IMR-90 (cell line): ENCODE results near the gene CYP24A1. TPM values are rescaled to one million over a fixed set of nuclear protein-coding genes. Genes with fewer than 3 reads are reported as not detected.

ENCODE experiments used
- ATAC-seq: fragments of 200-7000 bp; cut with Tn5 transposase; 2 replicates; pipeline ENCODE4 v1.9.1; 2020; ENCODE audit warnings: low read depth, mild to moderate bottlenecking, moderate library complexity
- BruUV-seq: library from RNA; stranded (reverse); fragments of 400-500 nt; replicated peaks from 2 replicates; lab custom pipeline; 2021; lab: Mats Ljungman, UMichigan
- CTCF ChIA-PET: fragments of 300-600 bp; formaldehyde crosslinking; extraction: SDS; loops from one replicate; lab custom pipeline; 2021; ENCODE audit warnings: antibody characterized with exemption; lab: Yijun Ruan, JAX
- POLR2A ChIA-PET: fragments of 300-600 bp; sonication (Branson Sonifier 250); formaldehyde crosslinking; loops from one replicate; lab custom pipeline; 2022; ENCODE audit warnings: antibody characterized with exemption; ENCODE audit not compliant: unreplicated experiment; lab: Charles Lee
- DNase-seq: peaks from one replicate; pipeline ENCODE4 v3.0.0; 2013
- H2AFZ ChIP-seq: replicated peaks from 2 replicates; pipeline ENCODE3; 2013; ENCODE audit warnings: low read length, mild to moderate bottlenecking; ENCODE audit not compliant: poor library complexity
- H2AK5ac ChIP-seq: 2 replicates; pipeline ENCODE4 v1.6.1; 2013; ENCODE audit warnings: low read depth, low read length, inconsistent platforms
- H2AK9ac ChIP-seq: replicated peaks from 2 replicates; pipeline ENCODE3; 2013; ENCODE audit warnings: mild to moderate bottlenecking, low read depth, low read length, moderate library complexity; ENCODE audit not compliant: poor library complexity
- H2BK120ac ChIP-seq: 2 replicates; pipeline ENCODE4 v1.6.1; 2013; ENCODE audit warnings: low read depth, low read length, inconsistent platforms
- H2BK15ac ChIP-seq: 3 replicates; pipeline ENCODE4 v1.6.1; 2013; ENCODE audit warnings: low read depth, low read length, inconsistent platforms
- H2BK20ac ChIP-seq: 2 replicates; pipeline ENCODE4 v1.6.1; 2013; ENCODE audit warnings: low read depth, mild to moderate bottlenecking, inconsistent platforms, low read length, moderate library complexity
- H2BK5ac ChIP-seq: 2 replicates; pipeline ENCODE4 v1.6.1; 2013; ENCODE audit warnings: mild to moderate bottlenecking, low read depth, low read length, inconsistent platforms; ENCODE audit not compliant: poor library complexity, severe bottlenecking
- H3K14ac ChIP-seq: replicated peaks from 2 replicates; pipeline ENCODE4 v1.6.1; 2013; ENCODE audit warnings: low read depth, low read length, inconsistent platforms
- H3K18ac ChIP-seq: 2 replicates; pipeline ENCODE4 v1.6.1; 2013; ENCODE audit warnings: low read depth, low read length, control low read depth
- H3K23ac ChIP-seq: 2 replicates; pipeline ENCODE4 v1.6.1; 2013; ENCODE audit warnings: low read depth, low read length, inconsistent platforms
- H3K27ac ChIP-seq: 2 replicates; pipeline ENCODE4 v1.5.1; 2013; ENCODE audit warnings: mild to moderate bottlenecking, control low read depth, low read length; ENCODE audit not compliant: insufficient read depth
- H3K27me3 ChIP-seq: 2 replicates; pipeline ENCODE4 v1.6.1; 2013; ENCODE audit warnings: low read length; ENCODE audit not compliant: control insufficient read depth, insufficient read depth
- H3K36me3 ChIP-seq: 2 replicates; pipeline ENCODE4 v1.6.1; 2013; ENCODE audit warnings: low read length, mixed read lengths; ENCODE audit not compliant: control insufficient read depth, insufficient read depth
- H3K4ac ChIP-seq: 2 replicates; pipeline ENCODE4 v1.6.1; 2013; ENCODE audit warnings: low read depth, low read length, inconsistent platforms
- H3K4me1 ChIP-seq: 2 replicates; pipeline ENCODE4 v1.6.1; 2013; ENCODE audit warnings: low read length, mixed read lengths; ENCODE audit not compliant: control insufficient read depth, insufficient read depth
- H3K4me2 ChIP-seq: 2 replicates; pipeline ENCODE4 v1.6.1; 2013; ENCODE audit warnings: low read depth, mild to moderate bottlenecking, control low read depth, low read length, moderate library complexity
- H3K4me3 ChIP-seq: 2 replicates; pipeline ENCODE4 v1.5.1; 2013; ENCODE audit warnings: low read depth, mild to moderate bottlenecking, control low read depth, low read length, moderate library complexity; ENCODE audit not compliant: insufficient read depth
- H3K56ac ChIP-seq: 2 replicates; pipeline ENCODE4 v1.6.1; 2013; ENCODE audit warnings: low read length, inconsistent platforms; ENCODE audit not compliant: insufficient read depth; ENCODE audit errors: extremely low read depth
- H3K79me1 ChIP-seq, 2 experiments: 2 replicates each; pipeline ENCODE4 v1.6.1; 2013; ENCODE audit warnings: low read length in 2 of 2, inconsistent platforms in 1 of 2, low read depth in 1 of 2
- H3K9ac ChIP-seq: 2 replicates; pipeline ENCODE4 v1.6.1; 2013; ENCODE audit warnings: low read depth, low read length, control low read depth
- H3K9me1 ChIP-seq: 2 replicates; pipeline ENCODE4 v1.6.1; 2013; ENCODE audit warnings: low read length, inconsistent platforms; ENCODE audit not compliant: insufficient read depth
- H3K9me3 ChIP-seq: 2 replicates; pipeline ENCODE4 v1.6.1; 2013; ENCODE audit warnings: low read length; ENCODE audit not compliant: control insufficient read depth, insufficient read depth
- H4K20me1 ChIP-seq: 2 replicates; pipeline ENCODE4 v1.6.1; 2013; ENCODE audit warnings: low read length, inconsistent platforms; ENCODE audit not compliant: insufficient read depth
- H4K5ac ChIP-seq: 2 replicates; pipeline ENCODE4 v1.6.1; 2013; ENCODE audit warnings: mild to moderate bottlenecking, low read depth, low read length, control low read depth
- H4K8ac ChIP-seq, 2 experiments: 2 replicates each; pipeline ENCODE4 v1.6.1; 2013; ENCODE audit warnings: low read depth in 2 of 2, low read length in 2 of 2, control low read depth in 1 of 2, inconsistent platforms in 1 of 2
- H4K91ac ChIP-seq: 2 replicates; pipeline ENCODE4 v1.6.1; 2013; ENCODE audit warnings: low read depth, low read length, inconsistent platforms; ENCODE audit not compliant: insufficient read depth
- BHLHE40 ChIP-seq: fragments of 150-350 bp; IDR thresholded peaks from 2 replicates; pipeline ENCODE4 v1.6.1; 2016; ENCODE audit warnings: mild to moderate bottlenecking, low read depth, low read length
- CEBPB ChIP-seq: IDR thresholded peaks from 2 replicates; pipeline ENCODE4 v1.6.1; 2012; ENCODE audit warnings: low read depth, low read length, improper control_type of control experiment
- CHD1 ChIP-seq: IDR thresholded peaks from 2 replicates; pipeline ENCODE4 v1.6.1; 2012; ENCODE audit warnings: low read depth, low read length, improper control_type of control experiment
- CTCF ChIP-seq: conservative IDR thresholded peaks from 2 replicates; pipeline ENCODE4 v1.5.1; 2012; ENCODE audit warnings: mild to moderate bottlenecking, low read depth, low read length, improper control_type of control experiment
- ELK1 ChIP-seq: fragments of 150-350 bp; IDR thresholded peaks from 2 replicates; pipeline ENCODE4 v1.6.1; 2016; ENCODE audit warnings: low read depth, mild to moderate bottlenecking, low read length, moderate library complexity, borderline replicate concordance
- FOS ChIP-seq: fragments of 150-350 bp; IDR thresholded peaks from 2 replicates; pipeline ENCODE4 v1.6.1; 2016; ENCODE audit warnings: low read depth, low read length
- MAFK ChIP-seq: IDR thresholded peaks from 2 replicates; pipeline ENCODE4 v1.6.1; 2012; ENCODE audit warnings: low read depth, low read length, improper control_type of control experiment
- MAZ ChIP-seq: IDR thresholded peaks from 2 replicates; pipeline ENCODE4 v1.6.1; 2012; ENCODE audit warnings: low read depth, mild to moderate bottlenecking, low read length, improper control_type of control experiment, moderate library complexity, borderline replicate concordance
- MXI1 ChIP-seq: IDR thresholded peaks from 2 replicates; pipeline ENCODE4 v1.6.1; 2012; ENCODE audit warnings: low read depth, mild to moderate bottlenecking, low read length, moderate library complexity, borderline replicate concordance
- NFE2L2 ChIP-seq: fragments of 150-350 bp; IDR thresholded peaks from 2 replicates; pipeline ENCODE4 v1.6.1; 2016; ENCODE audit warnings: low read depth, mild to moderate bottlenecking, low read length
- POLR2A ChIP-seq: IDR thresholded peaks from 2 replicates; pipeline ENCODE4 v1.6.1; 2012; ENCODE audit warnings: mild to moderate bottlenecking, low read depth, low read length
- RAD21 ChIP-seq: IDR thresholded peaks from 2 replicates; pipeline ENCODE4 v1.6.1; 2012; ENCODE audit warnings: low read length, improper control_type of control experiment
- RCOR1 ChIP-seq: IDR thresholded peaks from 2 replicates; pipeline ENCODE4 v1.6.1; 2012; ENCODE audit warnings: mild to moderate bottlenecking, low read length, improper control_type of control experiment; ENCODE audit not compliant: insufficient replicate concordance
- RFX5 ChIP-seq: IDR thresholded peaks from 2 replicates; pipeline ENCODE4 v1.8.0; 2012; ENCODE audit warnings: low read depth, mild to moderate bottlenecking, low read length, moderate library complexity
- SMC3 ChIP-seq: fragments of 150-350 bp; IDR thresholded peaks from 2 replicates; pipeline ENCODE4 v1.6.1; 2016; ENCODE audit warnings: low read depth, mild to moderate bottlenecking, antibody characterized with exemption, low read length, moderate library complexity
- WGBS, 2 experiments: methylation state at CpG; one replicate each; pipeline versions ENCODE4 v1.1.5 to v1.1.7; 2013; ENCODE audit warnings: missing lambda C conversion rate in 2 of 2; ENCODE audit not compliant: insufficient read length in 1 of 2; ENCODE audit errors: extremely low coverage in 2 of 2; 5-methylcytosine and 5-hydroxymethylcytosine counted together
- dilution Hi-C: fragments of 300-500 bp; cut with HindIII; formaldehyde crosslinking; loops from one replicate; pipeline ENCODE4 v1.14.3; 2018; ENCODE audit warnings: low sequenced_read_pairs; ENCODE audit not compliant: unreplicated experiment
- in situ Hi-C: fragments of 300-500 bp; cut with MboI; formaldehyde crosslinking; loops from 3 replicates; pipeline ENCODE4 v1.14.3; 2019; ENCODE audit warnings: low sequenced_read_pairs, inconsistent platforms, mixed read lengths
- intact Hi-C: fragments of 100-400 bp; cut with micrococcal nuclease; formaldehyde crosslinking; loops from 2 replicates; pipeline ENCODE4 v1.10.0; 2022
- polyA plus RNA-seq, 3 experiments: library from polyadenylated mRNA; depleted of rRNA; stranded (reverse); fragments of >200 nt; gene quantifications; 2 replicates each; pipeline ENCODE4 v1.2.3, GENCODE V29; 2012; ENCODE audit warnings: low replicate concordance in 1 of 3
- total RNA-seq: library from RNA; depleted of rRNA; stranded (reverse); fragments of >200 nt; gene quantifications from 2 replicates; pipeline ENCODE4 v1.2.3, GENCODE V29; 2012
- TF ChIP-seq, protein P1 (sequence below): fragments of 150-350 bp; IDR thresholded peaks from 2 replicates; pipeline ENCODE4 v1.6.1; 2017; ENCODE audit warnings: mild to moderate bottlenecking, antibody characterized with exemption, low read length, low read depth

Gene CYP24A1
- total and polyA plus RNA-seq, 2 of the 4 experiments (the other 2 are of a cell fraction): not detected

- H3K79me1 ChIP-seq: no peaks in the 10 kb centered on the region
- BruUV-seq: no TSS peak
- no peak overlapping the region for H3K9ac ChIP-seq
- no peak overlapping the region for H3K4me3 ChIP-seq
- no peaks in the 10 kb centered on the region for H4K20me1 ChIP-seq
- DNase-seq (no peak), ATAC-seq (no peak)
- H3K56ac ChIP-seq: no peak overlapping the region
- no peaks in the 10 kb centered on the region for H3K9me3 ChIP-seq
- H3K27me3 ChIP-seq: peaks cover 14% of the 10 kb centered on the region
- H2AK5ac ChIP-seq: no peak overlapping the region
- no peak overlapping the region for H3K4me2 ChIP-seq
- H3K14ac ChIP-seq: no peak overlapping the region
- intact Hi-C loops (no loop called here), dilution Hi-C loops (no loop called here), in situ Hi-C loops (no loop called here)
- no peak overlapping the region for H3K23ac ChIP-seq
- H3K4ac ChIP-seq: no peak overlapping the region
- no peak overlapping the region for H2BK20ac ChIP-seq
- no peaks in the 10 kb centered on the region for H3K9me1 ChIP-seq
- no peak overlapping the region for H4K5ac ChIP-seq
- no peak overlapping the region for H2AK9ac ChIP-seq
- no peak overlapping the region for H3K27ac ChIP-seq
- CTCF ChIA-PET: interaction anchor here (0.9 kb wide), 1 partner anchor 51 kb away, joined by 3 read pairs; no protein-coding TSS in a partner anchor
- POLR2A ChIA-PET: no interaction called here
- no peak for TF ChIP-seq MAFK
- no peak for TF ChIP-seq RFX5
- no peak for TF ChIP-seq POLR2A
- no peak for TF ChIP-seq CEBPB
- no peak for TF ChIP-seq FOS
- TF ChIP-seq MAZ: no peak
- TF ChIP-seq, protein P1, sequence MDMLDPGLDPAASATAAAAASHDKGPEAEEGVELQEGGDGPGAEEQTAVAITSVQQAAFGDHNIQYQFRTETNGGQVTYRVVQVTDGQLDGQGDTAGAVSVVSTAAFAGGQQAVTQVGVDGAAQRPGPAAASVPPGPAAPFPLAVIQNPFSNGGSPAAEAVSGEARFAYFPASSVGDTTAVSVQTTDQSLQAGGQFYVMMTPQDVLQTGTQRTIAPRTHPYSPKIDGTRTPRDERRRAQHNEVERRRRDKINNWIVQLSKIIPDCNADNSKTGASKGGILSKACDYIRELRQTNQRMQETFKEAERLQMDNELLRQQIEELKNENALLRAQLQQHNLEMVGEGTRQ: no peak
- no peak for TF ChIP-seq RAD21
- TF ChIP-seq MXI1: no peak
- TF ChIP-seq ELK1: no peak
- TF ChIP-seq BHLHE40: no peak
- no peak for TF ChIP-seq CTCF
- TF ChIP-seq SMC3: no peak
- no peak for TF ChIP-seq NFE2L2
- no peak for TF ChIP-seq CHD1
- TF ChIP-seq RCOR1: no peak
- no peak overlapping the region for H4K91ac ChIP-seq
- no peak overlapping the region for H2AFZ ChIP-seq
- H2BK5ac ChIP-seq: no peak overlapping the region
- H2BK120ac ChIP-seq: no peak overlapping the region
- no peak overlapping the region for H2BK15ac ChIP-seq
- no CpG with 5 or more reads among the region's 2 CpGs for WGBS, 2 experiments
- H3K4me1 ChIP-seq: no peaks in the 10 kb centered on the region
- H3K18ac ChIP-seq: no peak overlapping the region
- no peak overlapping the region for H4K8ac ChIP-seq
- no peaks in the 10 kb centered on the region for H3K36me3 ChIP-seq
Observed at GRCh38 chr20:54154439-54154838, 19.3 kb downstream of the CYP24A1 start.
